Measurements from ENCODE around the gene TTI1.
"Not testable (repeated sequence)": the region's sequence is repeated elsewhere in the genome, so short reads cannot be mapped to it uniquely, and the experiment has no call there.

DNA sequence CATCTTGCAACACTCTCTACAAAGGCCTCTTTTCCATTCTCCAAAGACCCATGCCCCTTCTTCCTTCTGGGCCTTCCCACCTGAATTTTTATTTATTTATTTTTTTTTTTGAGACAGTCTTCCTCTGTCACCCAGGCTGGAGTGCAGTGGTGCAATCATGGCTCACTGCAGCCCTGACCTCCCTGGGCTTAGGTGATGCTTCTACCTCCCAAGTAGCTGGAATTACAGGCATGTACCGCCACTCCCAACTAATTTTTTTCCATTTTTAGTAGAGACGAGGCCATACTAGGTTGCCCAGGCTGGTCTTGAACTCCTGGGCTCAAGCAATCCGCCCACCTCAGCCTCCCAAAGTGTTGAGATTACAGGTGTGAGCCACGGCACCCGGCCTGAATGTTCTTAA is 23.8 kb downstream of the TTI1 start:
- TF ChIP-seq CTCF (IDR thresholded peaks at IDR 0.05; ENCODE audit: low read length); EZH2 (IDR thresholded peaks at IDR 0.05; ENCODE audit: borderline replicate concordance, low read length): not testable (repeated sequence)
